GM11168 (cell line): ENCODE data around the gene XCL1.

ENCODE experiments used
- in situ Hi-C: fragments of 300-500 bp; cut with MboI; formaldehyde crosslinking; loops from one replicate; pipeline ENCODE4 v1.12.0; 2022; ENCODE audit warnings: low sequenced_read_pairs; ENCODE audit not compliant: unreplicated experiment

XCL1 gene

GRCh38 chr1:168626326-168626725, 49.9 kb downstream of the XCL1 start:
- in situ Hi-C loops, result no loop called here

GRCh38 chr1:168627370-168627769, 51.0 kb downstream of the XCL1 start:
- in situ Hi-C loops, result no loop called here

GRCh38 chr1:168628807-168629206, 52.4 kb downstream of the XCL1 start:
- in situ Hi-C loops, result no loop called here

GRCh38 chr1:168629466-168629865, 53.1 kb downstream of the XCL1 start:
- in situ Hi-C loops, result no loop called here
